GF-D8 (cell line): ENCODE results near the gene LRRN2.
"Not testable (repeated sequence)": the region's sequence is repeated elsewhere in the genome, so short reads cannot be mapped to it uniquely, and the experiment has no call there.

Experiments used
- DNase-seq: peaks from one replicate; lab custom pipeline; 2025; lab: John Stamatoyannopoulos, UW

Gene LRRN2

GRCh38 chr1:204692325-204692840 lies 6.8 kb upstream of the LRRN2 start:
- DNase-seq: no peak

GRCh38 chr1:204691328-204691730 lies 5.8 kb upstream of the LRRN2 start:
- DNase-seq: not testable (repeated sequence)

- no peak for DNase-seq
Measured at GRCh38 chr1:204688776-204689175, 3.2 kb upstream of the LRRN2 start.

GRCh38 chr1:204688007-204688406 lies 2.5 kb upstream of the LRRN2 start:
- DNase-seq: no peak

GRCh38 chr1:204684571-204685235 lies 835 bp downstream of the LRRN2 start:
- no peak for DNase-seq

GRCh38 chr1:204684206-204684570 lies 1.4 kb downstream of the LRRN2 start:
- no peak for DNase-seq

GRCh38 chr1:204683284-204684205 lies 2.0 kb downstream of the LRRN2 start:
- no peak for DNase-seq

- DNase-seq: no peak
Measured at GRCh38 chr1:204680461-204680860, 5.1 kb downstream of the LRRN2 start.

- no peak for DNase-seq
Measured at GRCh38 chr1:204680051-204680450, 5.5 kb downstream of the LRRN2 start.

- no peak for DNase-seq
Measured at GRCh38 chr1:204678721-204679475, 6.6 kb downstream of the LRRN2 start.

GRCh38 chr1:204677864-204678263 lies 7.7 kb downstream of the LRRN2 start:
- no peak for DNase-seq

GRCh38 chr1:204676043-204676442 lies 9.5 kb downstream of the LRRN2 start:
- DNase-seq: no peak

GRCh38 chr1:204673909-204674649 lies 11.5 kb downstream of the LRRN2 start:
- DNase-seq: no peak

- DNase-seq: no peak
Measured at GRCh38 chr1:204673209-204673608, 12.3 kb downstream of the LRRN2 start.

- no peak for DNase-seq
Measured at GRCh38 chr1:204672482-204673121, 12.9 kb downstream of the LRRN2 start.

- DNase-seq: no peak
Measured at GRCh38 chr1:204672069-204672468, 13.5 kb downstream of the LRRN2 start.

GRCh38 chr1:204670152-204670927 lies 15.2 kb downstream of the LRRN2 start:
- DNase-seq: no peak

- no peak for DNase-seq
Measured at GRCh38 chr1:204669579-204669978, 16.0 kb downstream of the LRRN2 start.

GRCh38 chr1:204664384-204664651 lies 21.2 kb downstream of the LRRN2 start:
- DNase-seq: no peak

- DNase-seq: no peak
Measured at GRCh38 chr1:204663644-204664383, 21.7 kb downstream of the LRRN2 start.
